Mucosa of descending colon (tissue), 3 donors: ENCODE results near the gene GSK3B. TPM values are rescaled to one million over a fixed set of nuclear protein-coding genes. Genes with fewer than 3 reads are reported as not detected.

ENCODE experiments used
- ATAC-seq: fragments of 200-7000 bp; cut with Tn5 transposase; one replicate; pipeline ENCODE4 v1.9.1; 2020; ENCODE audit warnings: mild to moderate bottlenecking, moderate library complexity
- DNase-seq, 3 donors: peaks; one replicate each; pipeline ENCODE4 v3.0.0-alpha.2; 2020
- H3K36me3 ChIP-seq: fragments of 200-600 bp; one replicate; pipeline ENCODE4 v1.8.0; 2021; ENCODE audit warnings: low read depth, mild to moderate bottlenecking
- H3K4me1 ChIP-seq: fragments of 200-600 bp; one replicate; pipeline ENCODE4 v1.8.0; 2021; ENCODE audit warnings: low read depth, mild to moderate bottlenecking
- H3K4me3 ChIP-seq: fragments of 200-600 bp; one replicate; pipeline ENCODE4 v1.8.0; 2021; ENCODE audit warnings: mild to moderate bottlenecking
- H3K9me3 ChIP-seq: fragments of 200-600 bp; one replicate; pipeline ENCODE4 v1.8.0; 2021; ENCODE audit warnings: mild to moderate bottlenecking
- CTCF ChIP-seq: fragments of 200-600 bp; IDR thresholded peaks from one replicate; pipeline ENCODE4 v1.8.0; 2022; ENCODE audit warnings: antibody characterized with exemption, mild to moderate bottlenecking
- intact Hi-C, 2 donors: fragments of 100-400 bp; cut with DNase I in 1 of 2; cut with micrococcal nuclease in 1 of 2; formaldehyde crosslinking; loops; one replicate each; pipeline versions ENCODE4 v1.11.0 to v1.11.1; 2022; cut with DNase I, micrococcal nuclease
- total RNA-seq, 3 donors: library from RNA; stranded (reverse); fragmentation: NEBNext Ultra II Directional in 2 of 3; extraction: Animal tissue kit (Norgen Biotek cat#: 25700) in 2 of 3; gene quantifications; one replicate each; pipeline versions ENCODE4 v1.2.1 to v1.2.4, GENCODE V29; 2021 to 2023
- donor health status: DM: no; HTN: no; CAD: no; lungs with moderate emphysema.
- donor health status: DM: no; HTN: no; CAD: no.
- donor health status: DM: no; HTN: yes; CAD: no.

Gene GSK3B
- total RNA-seq, 3 donors from 2014 or later, result 40.1 to 41.9 (median 41.0) TPM

- Histone ChIP-seq H3K36me3 (no peaks in the 10 kb centered on the region), H3K9me3 (no peaks in the 10 kb centered on the region), H3K4me1 (no peaks in the 10 kb centered on the region), H3K4me3 (no peak overlapping the region)
- intact Hi-C loops, result no loop called here
- no peak for DNase-seq
- no peak for TF ChIP-seq CTCF
- no peak for ATAC-seq
These were observed 149.0 kb downstream of the GSK3B start for GRCh38 chr3:119945291-119945690.

GRCh38 chr3:119944091-119944490 is 150.2 kb downstream of the GSK3B start:
- no peak for ATAC-seq
- H3K36me3 ChIP-seq, result no peaks in the 10 kb centered on the region
- H3K4me1 ChIP-seq, result no peaks in the 10 kb centered on the region
- no peaks in the 10 kb centered on the region for H3K9me3 ChIP-seq
- no peak for TF ChIP-seq CTCF
- DNase-seq, result no peak
- no peak overlapping the region for H3K4me3 ChIP-seq
- intact Hi-C loops, result no loop called here

GRCh38 chr3:119939077-119939476 is 155.2 kb downstream of the GSK3B start:
- no peaks in the 10 kb centered on the region for H3K9me3 ChIP-seq
- no peaks in the 10 kb centered on the region for H3K36me3 ChIP-seq
- no peak for ATAC-seq
- no peak for TF ChIP-seq CTCF
- no peaks in the 10 kb centered on the region for H3K4me1 ChIP-seq
- intact Hi-C loops, result no loop called here
- no peak for DNase-seq
- no peak overlapping the region for H3K4me3 ChIP-seq

GRCh38 chr3:119937229-119937628 is 157.0 kb downstream of the GSK3B start:
- Histone ChIP-seq H3K4me1 (no peaks in the 10 kb centered on the region), H3K36me3 (no peaks in the 10 kb centered on the region), H3K9me3 (no peaks in the 10 kb centered on the region), H3K4me3 (no peak overlapping the region)
- DNase-seq (peak in 1 of 3 donors; percentile 4), ATAC-seq (peak; percentile 72)
- TF ChIP-seq CTCF, result no peak
- intact Hi-C loops, result no loop called here

GRCh38 chr3:119934249-119934648 is 160.0 kb downstream of the GSK3B start:
- Histone ChIP-seq H3K4me1 (no peaks in the 10 kb centered on the region), H3K9me3 (no peaks in the 10 kb centered on the region), H3K36me3 (no peaks in the 10 kb centered on the region), H3K4me3 (no peak overlapping the region)
- no peak for DNase-seq
- no peak for ATAC-seq
- TF ChIP-seq CTCF, result no peak
- intact Hi-C loops, result no loop called here

- DNase-seq, result no peak
- no peak for ATAC-seq
- Histone ChIP-seq H3K36me3 (no peaks in the 10 kb centered on the region), H3K4me3 (no peak overlapping the region), H3K4me1 (no peaks in the 10 kb centered on the region), H3K9me3 (no peaks in the 10 kb centered on the region)
- no peak for TF ChIP-seq CTCF
- intact Hi-C loops, result no loop called here
These were observed 161.0 kb downstream of the GSK3B start for GRCh38 chr3:119933207-119933606.
